Measurements from ENCODE around the gene CLEC2L. TPM values are rescaled to one million over a fixed set of nuclear protein-coding genes. Genes with fewer than 3 reads are reported as not detected.

Gene CLEC2L
- total RNA-seq, 1 donor from 2014 or later, result not detected

GRCh38 chr7:139494835-139495579 lies 28.5 kb upstream of the CLEC2L start:
- DNase-seq (ENCODE audit: low read depth) (no peak), FAIRE-seq (no peak)
- TF ChIP-seq CTCF (IDR thresholded peaks at IDR 0.05; ENCODE audit: insufficient read depth, low read length, severe bottlenecking), result no peak
- no peaks in the 10 kb centered on the region for H3K27me3 ChIP-seq (ENCODE audit: control insufficient read depth, insufficient read depth, low read length)
- no peaks in the 10 kb centered on the region for H3K36me3 ChIP-seq (ENCODE audit: control insufficient read depth, insufficient read depth, low read length)
- H3K4me3 ChIP-seq (ENCODE audit: low read depth, low read length), result no peak overlapping the region

GRCh38 chr7:139495580-139496125 lies 27.8 kb upstream of the CLEC2L start:
- DNase-seq (ENCODE audit: low read depth) (no peak), FAIRE-seq (no peak)
- no peaks in the 10 kb centered on the region for H3K27me3 ChIP-seq (ENCODE audit: control insufficient read depth, insufficient read depth, low read length)
- TF ChIP-seq CTCF (IDR thresholded peaks at IDR 0.05; ENCODE audit: insufficient read depth, low read length, severe bottlenecking), result no peak
- H3K4me3 ChIP-seq (ENCODE audit: low read depth, low read length), result no peak overlapping the region
- no peaks in the 10 kb centered on the region for H3K36me3 ChIP-seq (ENCODE audit: control insufficient read depth, insufficient read depth, low read length)

GRCh38 chr7:139496528-139496927 lies 27.0 kb upstream of the CLEC2L start:
- TF ChIP-seq CTCF (IDR thresholded peaks at IDR 0.05; ENCODE audit: insufficient read depth, low read length, severe bottlenecking), result no peak
- FAIRE-seq (peak; percentile 85), DNase-seq (ENCODE audit: low read depth) (no peak)
- H3K4me3 ChIP-seq (ENCODE audit: low read depth, low read length), result no peak overlapping the region
- no peaks in the 10 kb centered on the region for H3K27me3 ChIP-seq (ENCODE audit: control insufficient read depth, insufficient read depth, low read length)
- no peaks in the 10 kb centered on the region for H3K36me3 ChIP-seq (ENCODE audit: control insufficient read depth, insufficient read depth, low read length)

DNA sequence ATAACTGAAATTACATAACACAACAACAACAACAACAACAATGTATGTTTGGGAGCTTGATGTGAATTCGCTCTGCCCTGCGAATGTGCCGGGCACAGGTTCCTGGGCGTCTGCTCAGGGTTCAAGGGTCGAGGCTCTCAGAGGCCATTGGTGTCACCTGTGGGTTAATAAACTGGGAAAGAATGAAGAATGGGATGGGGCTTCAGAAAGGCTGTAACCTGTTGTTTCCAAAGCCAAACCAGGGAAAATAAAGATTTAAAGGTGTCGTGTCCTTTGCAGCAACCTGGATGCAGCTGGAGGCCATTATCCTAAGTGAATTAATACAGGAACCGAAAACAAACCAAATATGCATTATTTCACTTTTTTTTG lies 22.7 kb upstream of the CLEC2L start:
- FAIRE-seq (no peak), DNase-seq (ENCODE audit: low read depth) (no peak)
- Histone ChIP-seq H3K4me3 (ENCODE audit: low read depth, low read length) (no peak overlapping the region), H3K36me3 (ENCODE audit: control insufficient read depth, insufficient read depth, low read length) (no peaks in the 10 kb centered on the region), H3K27me3 (ENCODE audit: control insufficient read depth, insufficient read depth, low read length) (no peaks in the 10 kb centered on the region)
- no peak for TF ChIP-seq CTCF (IDR thresholded peaks at IDR 0.05; ENCODE audit: insufficient read depth, low read length, severe bottlenecking)

- Histone ChIP-seq H3K36me3 (ENCODE audit: control insufficient read depth, insufficient read depth, low read length) (no peaks in the 10 kb centered on the region), H3K27me3 (ENCODE audit: control insufficient read depth, insufficient read depth, low read length) (no peaks in the 10 kb centered on the region), H3K4me3 (ENCODE audit: low read depth, low read length) (no peak overlapping the region)
- TF ChIP-seq CTCF (IDR thresholded peaks at IDR 0.05; ENCODE audit: insufficient read depth, low read length, severe bottlenecking), result no peak
- FAIRE-seq, result no peak
- DNase-seq (ENCODE audit: low read depth), result no peak
Measured at GRCh38 chr7:139502226-139502625, 21.3 kb upstream of the CLEC2L start.

DNA sequence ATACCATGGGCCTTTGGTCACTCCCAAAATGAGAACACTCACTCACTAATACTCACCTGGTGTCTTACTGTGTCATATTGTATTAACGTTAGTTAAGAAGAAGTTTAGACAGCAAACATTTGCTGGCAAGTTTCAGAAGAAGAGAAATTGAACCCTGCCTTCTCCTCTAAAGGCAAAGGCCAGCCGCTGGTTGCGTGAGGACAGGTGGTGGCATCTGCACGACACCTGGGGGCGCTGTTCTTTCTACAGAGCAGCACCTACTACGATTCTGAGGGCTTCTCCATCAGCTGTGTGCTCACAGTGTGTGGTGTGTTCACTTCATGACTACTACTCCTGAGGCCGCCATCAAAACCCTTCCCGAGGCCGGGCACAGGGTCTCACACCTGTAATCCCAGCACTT lies 17.9 kb upstream of the CLEC2L start:
- Histone ChIP-seq H3K27me3 (ENCODE audit: control insufficient read depth, insufficient read depth, low read length) (no peaks in the 10 kb centered on the region), H3K4me3 (ENCODE audit: low read depth, low read length) (no peak overlapping the region), H3K36me3 (ENCODE audit: control insufficient read depth, insufficient read depth, low read length) (no peaks in the 10 kb centered on the region)
- DNase-seq (ENCODE audit: low read depth) (no peak), FAIRE-seq (no peak)
- peak; percentile 37 for TF ChIP-seq CTCF (IDR thresholded peaks at IDR 0.05; ENCODE audit: insufficient read depth, low read length, severe bottlenecking)

Measured in bronchial epithelial cell (primary cell).